SW480 (cell line): Measurements from ENCODE around the gene SDK1.

Experiments
- DNase-seq: peaks from one replicate; pipeline ENCODE4 v3.0.0-alpha.2; 2016; ENCODE audit warnings: low spot score

SDK1 gene

GRCh38 chr7:4045975-4046374, 744.9 kb downstream of the SDK1 start:
- no peak for DNase-seq

GRCh38 chr7:4048336-4048735, 747.3 kb downstream of the SDK1 start:
- DNase-seq = no peak

- DNase-seq = no peak
These were observed 748.1 kb downstream of the SDK1 start for GRCh38 chr7:4049202-4049601.

GRCh38 chr7:4050126-4050660, 749.1 kb downstream of the SDK1 start:
- no peak for DNase-seq

GRCh38 chr7:4051696-4052095, 750.6 kb downstream of the SDK1 start:
- no peak for DNase-seq

- no peak for DNase-seq
These were observed 751.1 kb downstream of the SDK1 start for GRCh38 chr7:4052130-4052529.

- no peak for DNase-seq
These were observed 753.1 kb downstream of the SDK1 start for GRCh38 chr7:4054158-4054557.

GRCh38 chr7:4056552-4057288, 755.7 kb downstream of the SDK1 start:
- no peak for DNase-seq

GRCh38 chr7:4057289-4057616, 756.2 kb downstream of the SDK1 start:
- DNase-seq = no peak

- DNase-seq = no peak
These were observed 757.1 kb downstream of the SDK1 start for GRCh38 chr7:4058158-4058557.

GRCh38 chr7:4065190-4065589, 764.1 kb downstream of the SDK1 start:
- DNase-seq = no peak

- DNase-seq = no peak
These were observed 765.2 kb downstream of the SDK1 start for GRCh38 chr7:4066206-4066605.

GRCh38 chr7:4066626-4067475, 765.8 kb downstream of the SDK1 start:
- no peak for DNase-seq

- DNase-seq = no peak
These were observed 766.4 kb downstream of the SDK1 start for GRCh38 chr7:4067476-4067760.

- DNase-seq = no peak
These were observed 766.8 kb downstream of the SDK1 start for GRCh38 chr7:4067874-4068273.

GRCh38 chr7:4068286-4068685, 767.2 kb downstream of the SDK1 start:
- DNase-seq = no peak

- DNase-seq = no peak
These were observed 768.4 kb downstream of the SDK1 start for GRCh38 chr7:4069268-4070095.

- no peak for DNase-seq
These were observed 769.2 kb downstream of the SDK1 start for GRCh38 chr7:4070214-4070613.

- no peak for DNase-seq
These were observed 770.5 kb downstream of the SDK1 start for GRCh38 chr7:4071370-4072058.

GRCh38 chr7:4072161-4072925, 771.3 kb downstream of the SDK1 start:
- DNase-seq = no peak

- no peak for DNase-seq
These were observed 772.0 kb downstream of the SDK1 start for GRCh38 chr7:4073052-4073451.
